Left lobe of liver (tissue), 2 donors: ENCODE results near the gene TFCP2. TPM values are rescaled to one million over a fixed set of nuclear protein-coding genes. Genes with fewer than 3 reads are reported as not detected.
"Not testable (repeated sequence)": the region's sequence is repeated elsewhere in the genome, so short reads cannot be mapped to it uniquely, and the experiment has no call there.

Experiments used
- ATAC-seq: fragments of 200-7000 bp; cut with Tn5 transposase; one replicate; pipeline ENCODE4 v1.9.1; 2020; ENCODE audit warnings: mild to moderate bottlenecking, moderate library complexity
- DNase-seq: peaks from one replicate; pipeline ENCODE4 v3.0.0-alpha.2; 2020; ENCODE audit warnings: low spot score
- total RNA-seq: library from RNA; stranded (reverse); gene quantifications from one replicate; pipeline ENCODE4 v1.2.1, GENCODE V29; 2021
- donor health status: DM: no; HTN: no; CAD: no; lungs with moderate emphysema.
- donor health status: DM: no; HTN: yes; CAD: no.

The TFCP2 gene, protein sequence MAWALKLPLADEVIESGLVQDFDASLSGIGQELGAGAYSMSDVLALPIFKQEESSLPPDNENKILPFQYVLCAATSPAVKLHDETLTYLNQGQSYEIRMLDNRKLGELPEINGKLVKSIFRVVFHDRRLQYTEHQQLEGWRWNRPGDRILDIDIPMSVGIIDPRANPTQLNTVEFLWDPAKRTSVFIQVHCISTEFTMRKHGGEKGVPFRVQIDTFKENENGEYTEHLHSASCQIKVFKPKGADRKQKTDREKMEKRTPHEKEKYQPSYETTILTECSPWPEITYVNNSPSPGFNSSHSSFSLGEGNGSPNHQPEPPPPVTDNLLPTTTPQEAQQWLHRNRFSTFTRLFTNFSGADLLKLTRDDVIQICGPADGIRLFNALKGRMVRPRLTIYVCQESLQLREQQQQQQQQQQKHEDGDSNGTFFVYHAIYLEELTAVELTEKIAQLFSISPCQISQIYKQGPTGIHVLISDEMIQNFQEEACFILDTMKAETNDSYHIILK
- 7.7 TPM for total RNA-seq

DNA sequence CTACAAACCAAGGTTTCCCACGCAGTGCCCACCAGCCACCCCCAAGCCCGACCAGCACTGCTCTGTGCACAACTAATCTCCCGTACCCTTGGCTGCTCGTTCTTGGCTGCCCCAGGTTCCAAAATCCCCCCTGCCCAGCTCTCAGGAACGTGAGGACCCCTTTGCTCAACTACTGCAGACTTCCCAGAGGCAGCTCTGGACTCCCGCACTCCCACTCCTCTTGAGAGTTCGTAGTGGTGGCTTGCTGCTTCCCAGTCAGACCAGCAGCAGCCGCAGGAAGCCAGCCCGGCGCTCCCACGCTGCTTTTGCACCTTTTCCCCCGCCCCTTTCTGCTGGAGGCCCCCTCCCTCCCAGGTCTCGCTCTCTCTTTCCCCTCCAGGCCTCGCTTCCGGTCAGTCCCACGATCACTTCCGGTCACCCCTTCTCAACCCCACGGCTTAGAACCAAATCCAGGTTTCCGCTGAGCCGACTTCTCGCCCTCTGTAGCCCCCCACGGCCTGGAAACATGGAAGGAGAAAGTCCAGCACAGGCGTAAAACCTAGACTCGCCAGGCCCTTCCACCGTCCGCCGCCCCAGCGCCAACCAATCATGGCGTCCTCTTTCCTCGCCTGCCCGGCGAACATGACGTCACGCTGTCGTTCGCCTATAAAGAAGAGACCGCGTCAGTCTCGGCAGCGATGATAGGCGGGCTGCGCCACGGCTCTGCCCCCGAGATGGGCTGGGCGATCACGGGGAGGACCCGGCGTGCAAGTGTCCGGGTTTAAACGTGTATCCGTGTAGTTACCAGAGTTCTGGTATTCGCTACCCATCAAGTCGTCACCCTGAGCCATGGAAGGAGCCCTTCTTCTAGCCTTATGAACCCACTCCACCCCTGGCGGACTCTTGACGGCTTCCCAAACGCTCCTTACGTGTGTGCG, at the start of gene TFCP2:
TSS of gene TFCP2 (minus strand) at position 621 of the 917 bp plus-strand sequence. CDS start 713 bp downstream, outside the sequence.
- DNase-seq = peak; percentile 96
- ATAC-seq = peak; percentile 95

- ATAC-seq (no peak), DNase-seq (no peak)
Measured at GRCh38 chr12:51222461-51222860, 49.5 kb upstream of the TFCP2 start.

DNA sequence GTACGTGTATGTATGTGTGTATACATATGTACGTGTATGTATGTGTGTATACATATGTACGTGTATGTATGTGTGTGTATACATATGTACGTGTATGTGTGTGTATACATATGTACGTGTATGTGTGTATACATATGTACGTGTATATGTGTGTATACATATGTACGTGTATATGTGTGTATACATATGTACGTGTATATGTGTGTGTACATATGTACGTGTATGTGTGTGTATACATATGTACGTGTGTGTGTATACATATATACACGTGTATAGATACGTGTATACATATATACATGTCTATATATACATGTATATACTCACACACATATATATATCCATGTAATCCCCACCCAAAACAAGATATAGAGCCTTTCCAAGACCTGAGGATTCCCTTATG, 46.9 kb upstream of the TFCP2 start:
- ATAC-seq, DNase-seq: not testable (repeated sequence)

DNA sequence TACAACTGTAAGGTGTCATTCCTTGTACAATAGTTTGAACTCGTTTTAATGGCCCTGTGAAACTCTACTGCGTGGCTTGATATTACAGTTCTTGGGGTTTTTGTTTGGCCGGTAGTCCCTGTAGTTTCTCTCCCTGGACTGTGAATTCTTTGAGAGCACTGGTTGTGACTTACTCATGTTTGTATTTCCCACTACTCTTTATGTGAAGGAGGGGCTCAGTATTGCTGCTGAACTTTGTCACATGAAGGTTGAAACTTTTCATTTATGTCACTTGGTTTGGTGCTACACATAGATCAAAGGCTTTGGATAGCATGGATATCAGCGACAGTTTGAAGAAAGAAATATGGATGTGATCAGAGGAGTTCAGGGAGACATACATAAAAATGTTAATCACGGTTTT, 46.4 kb upstream of the TFCP2 start:
- ATAC-seq = no peak

DNA sequence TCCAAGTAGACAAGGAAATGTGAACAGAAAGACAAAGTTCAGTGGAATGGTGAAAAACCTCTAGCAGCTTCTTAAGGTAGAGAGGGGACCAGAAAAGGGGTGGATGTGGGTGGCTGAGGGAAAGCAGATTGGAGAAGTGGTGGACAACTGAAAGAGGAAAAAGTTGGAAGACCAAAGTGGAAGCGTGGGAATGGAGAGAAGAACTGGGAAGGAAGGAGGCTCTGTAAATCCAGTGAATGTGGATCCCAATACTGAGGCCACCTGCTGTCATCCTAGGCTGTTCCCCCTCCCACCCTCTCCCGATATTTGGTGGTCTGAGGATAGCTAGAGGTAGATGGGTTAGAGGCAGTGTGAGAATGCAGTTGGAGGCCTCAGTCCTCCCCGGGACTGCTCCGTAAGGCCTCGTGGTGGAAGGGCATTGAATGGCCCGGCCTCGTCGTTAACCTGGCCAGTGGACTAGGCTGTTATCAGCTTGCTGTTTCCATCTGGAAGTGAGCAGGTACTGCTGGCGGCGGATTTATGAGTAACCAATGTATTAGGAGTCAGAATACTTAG, 45.7 kb upstream of the TFCP2 start:
- ATAC-seq (peak; percentile 72), DNase-seq (peak; percentile 63)

More for the DNA sequence above, 46.4 kb upstream of the TFCP2 start:
- DNase-seq = no peak

GRCh38 chr12:51217968-51218606, 45.2 kb upstream of the TFCP2 start, which contains the start of gene POU6F1:
TSS of gene POU6F1 (minus strand) at chr12:51218062. CDS start at chr12:51206836, 11,226 bp downstream.
- DNase-seq (peak; percentile 68), ATAC-seq (peak; percentile 80)

- ATAC-seq (peak; percentile 61), DNase-seq (peak; percentile 63)
Measured at GRCh38 chr12:51217133-51217967, 44.4 kb upstream of the TFCP2 start.

- no peak for ATAC-seq
- no peak for DNase-seq
Measured at GRCh38 chr12:51216642-51217041, 43.7 kb upstream of the TFCP2 start.

- DNase-seq = no peak
- no peak for ATAC-seq
Measured at GRCh38 chr12:51214895-51215294, 42.0 kb upstream of the TFCP2 start.

DNA sequence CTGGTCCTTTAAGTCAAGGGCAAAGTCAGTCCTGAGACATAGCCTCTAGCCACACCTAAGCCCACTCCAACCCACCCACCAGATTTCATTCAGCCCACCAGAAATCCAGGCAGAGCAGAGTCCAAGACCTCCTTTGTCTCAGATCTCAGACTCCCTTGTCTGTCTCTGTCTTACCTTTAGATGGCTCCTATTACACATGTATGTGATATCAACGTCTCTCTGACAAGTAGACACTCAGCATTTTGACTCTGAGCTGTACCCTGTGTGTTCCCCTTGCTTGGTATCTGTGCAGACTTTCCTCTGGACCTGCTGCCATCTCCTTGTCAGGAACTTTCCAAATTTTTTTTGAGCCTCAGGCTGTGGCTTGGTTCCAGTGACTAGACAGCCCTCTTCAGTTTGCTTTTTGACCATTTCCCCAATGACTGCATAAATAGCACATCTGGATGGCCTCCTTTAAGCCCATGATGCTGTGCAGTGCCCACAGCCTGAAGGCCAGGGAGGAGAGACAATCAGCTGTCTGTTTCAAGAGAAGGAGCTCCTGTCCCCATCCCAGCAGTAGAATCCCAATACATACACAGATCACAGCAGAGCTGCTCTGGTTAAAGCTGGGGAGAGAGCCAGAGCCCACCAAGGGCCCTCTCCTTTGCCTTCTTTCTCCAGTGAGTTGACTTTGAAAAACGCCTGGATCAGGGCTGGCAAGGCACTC, 37.9 kb upstream of the TFCP2 start:
- ATAC-seq (no peak), DNase-seq (no peak)

- DNase-seq = no peak
- no peak for ATAC-seq
Measured at GRCh38 chr12:51209259-51209658, 36.3 kb upstream of the TFCP2 start.

DNA sequence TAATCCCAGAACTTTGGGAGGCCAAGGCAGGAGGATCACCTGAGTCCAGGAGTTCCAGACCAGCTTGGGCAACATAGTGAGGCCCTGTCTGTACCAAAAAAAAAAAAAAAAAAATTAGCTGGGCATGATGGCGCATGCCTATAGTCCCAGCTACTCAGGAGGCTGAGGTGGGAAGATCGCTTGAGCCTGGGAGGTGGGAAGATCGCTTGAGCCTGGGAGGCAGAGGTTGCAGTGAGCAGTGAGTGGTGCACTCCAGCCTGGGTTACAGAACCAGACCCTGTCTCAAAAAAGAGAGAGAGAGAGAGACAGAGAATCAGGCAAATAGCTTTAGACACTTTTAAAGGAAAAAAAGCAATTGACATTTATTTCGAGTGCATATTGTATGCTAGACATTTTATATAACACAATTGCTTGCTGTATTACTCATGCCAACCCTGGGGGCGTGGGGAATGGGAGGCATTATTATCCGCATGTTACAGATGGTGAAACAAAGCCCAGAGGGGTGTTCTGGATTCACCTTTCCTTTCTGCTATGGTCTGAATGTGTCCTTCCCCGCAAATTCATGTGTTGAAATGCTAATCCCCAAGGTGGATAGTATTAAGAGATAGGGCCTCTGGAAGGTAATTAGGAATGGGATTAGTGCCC, 35.2 kb upstream of the TFCP2 start:
- ATAC-seq (no peak), DNase-seq (no peak)

DNA sequence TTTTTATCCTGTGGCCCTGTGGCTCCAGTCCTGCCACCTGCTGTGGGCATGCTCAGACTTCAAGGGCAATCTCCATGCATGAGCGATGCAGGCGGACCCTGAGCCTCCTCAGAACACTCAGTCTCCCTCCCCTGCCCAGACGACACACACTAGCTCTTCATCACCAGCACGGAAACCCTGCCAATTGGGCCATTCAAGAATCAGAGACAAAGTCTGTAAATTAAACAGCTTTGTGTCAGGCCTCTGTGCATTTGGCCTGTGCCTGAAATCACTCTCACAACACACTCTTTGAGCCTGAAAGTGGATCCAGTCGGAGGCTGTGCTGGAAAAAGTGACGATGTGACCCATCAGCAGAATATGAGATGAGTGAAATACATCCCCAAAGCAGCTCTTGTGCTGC, 32.4 kb upstream of the TFCP2 start:
- ATAC-seq = no peak
- DNase-seq = no peak

DNA sequence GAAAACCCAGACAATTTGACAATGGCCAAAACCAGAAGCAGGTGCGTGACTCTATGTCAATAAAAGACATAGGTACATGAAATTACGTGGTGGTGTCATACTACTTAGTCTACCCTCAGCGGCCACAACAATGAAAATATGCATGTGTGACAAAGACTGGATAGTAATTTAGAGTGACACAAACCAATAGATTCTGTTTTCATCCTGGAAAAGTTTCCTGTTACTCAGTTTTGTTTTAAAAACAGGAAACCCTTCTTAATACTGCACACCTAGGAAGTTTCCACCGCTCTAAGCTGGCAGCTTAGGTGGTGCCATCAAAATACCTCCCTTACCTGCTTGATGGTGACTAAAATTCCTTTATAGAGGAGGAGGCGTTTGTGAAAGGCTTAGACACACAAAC, 29.8 kb upstream of the TFCP2 start:
- no peak for DNase-seq
- ATAC-seq = no peak

GRCh38 chr12:51200806-51201205, 27.9 kb upstream of the TFCP2 start:
- ATAC-seq (no peak), DNase-seq (no peak)

DNA sequence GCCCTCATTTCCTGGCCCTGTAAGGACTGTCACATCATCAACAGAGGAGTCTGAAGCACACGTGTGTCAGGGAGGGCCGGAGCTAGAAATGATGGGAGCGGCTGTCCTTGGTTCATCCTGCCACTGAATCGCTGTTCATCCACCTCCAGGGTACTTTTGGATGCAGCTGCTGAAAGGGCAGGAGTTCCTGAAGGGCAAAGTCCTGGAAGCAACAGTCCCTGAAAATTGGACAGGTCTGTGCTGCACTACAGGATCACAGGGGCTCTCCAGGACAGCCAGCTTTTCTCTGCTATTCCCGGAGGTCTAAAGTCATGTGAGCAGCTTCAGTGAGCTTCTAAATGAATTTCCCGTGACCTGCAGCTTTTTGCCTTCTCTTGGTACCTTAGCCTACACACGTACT, 27.2 kb upstream of the TFCP2 start:
- ATAC-seq (peak; percentile 82), DNase-seq (no peak)

- ATAC-seq (no peak), DNase-seq (no peak)
Measured at GRCh38 chr12:51199366-51199945, 26.5 kb upstream of the TFCP2 start.
